ENCODE data around the gene CRLF3. TPM values are rescaled to one million over a fixed set of nuclear protein-coding genes. Genes with fewer than 3 reads are reported as not detected.
"Not testable (repeated sequence)": the region's sequence is repeated elsewhere in the genome, so short reads cannot be mapped to it uniquely, and the experiment has no call there.

The CRLF3 gene
- total RNA-seq, 8 experiments from 2014 or later, result 5.7 to 31.0 (median 6.8) TPM

- WGBS, 10 experiments, result 89 to 100% (median 100%) methylated on average over 1 to 7 of the region's 10 CpGs; no CpG with 5 or more reads in 5 of the 10 experiments
- in situ Hi-C loops (cut with MboI; ENCODE audit: low pct_unique_long_range_greater_than_20kb in 2 of 9, low sequenced_read_pairs in 9 of 9, unreplicated experiment in 9 of 9), result loop anchor here in 1 of 9 experiments (25.0 kb wide), 1 partner anchor 1209 kb away; no protein-coding TSS in a partner anchor
- not testable (repeated sequence) for H3K4me3 ChIP-seq; ATAC-seq (replicated peaks in 6 of 8); H3K4me1 ChIP-seq (replicated peaks in 1 of 2); H3K27ac ChIP-seq
Measured at GRCh38 chr17:30753291-30753690, 71.2 kb downstream of the CRLF3 start.

- H3K4me3 ChIP-seq; H3K4me1 ChIP-seq (replicated peaks in 1 of 2); H3K27ac ChIP-seq; ATAC-seq (replicated peaks in 6 of 8): not testable (repeated sequence)
- in situ Hi-C loops (cut with MboI; ENCODE audit: low pct_unique_long_range_greater_than_20kb in 2 of 9, low sequenced_read_pairs in 9 of 9, unreplicated experiment in 9 of 9), result loop anchor here in 1 of 9 experiments (25.0 kb wide), 1 partner anchor 1211 kb away; no protein-coding TSS in a partner anchor
- WGBS, 10 experiments, result 87 to 100% (median 96%) methylated on average over 1 to 6 of the region's 11 CpGs; no CpG with 5 or more reads in 5 of the 10 experiments
Measured at GRCh38 chr17:30750982-30751381, 73.5 kb downstream of the CRLF3 start.

GRCh38 chr17:30747621-30748020 is 76.9 kb downstream of the CRLF3 start:
- H3K4me1 ChIP-seq (replicated peaks in 1 of 2); in situ Hi-C loops (cut with MboI; ENCODE audit: low pct_unique_long_range_greater_than_20kb in 2 of 9, low sequenced_read_pairs in 9 of 9, unreplicated experiment in 9 of 9); H3K27ac ChIP-seq; H3K4me3 ChIP-seq; ATAC-seq (replicated peaks in 6 of 8): not testable (repeated sequence)
- 100% methylated on average over 1 of the region's 4 CpGs; no CpG with 5 or more reads in 7 of the 10 experiments for WGBS, 10 experiments

GRCh38 chr17:30742669-30743068 is 81.8 kb downstream of the CRLF3 start:
- WGBS, 10 experiments, result 100% methylated on average over 1 of the region's 1 CpG; no CpG with 5 or more reads in 9 of the 10 experiments
- ATAC-seq (replicated peaks in 6 of 8); in situ Hi-C loops (cut with MboI; ENCODE audit: low pct_unique_long_range_greater_than_20kb in 2 of 9, low sequenced_read_pairs in 9 of 9, unreplicated experiment in 9 of 9); H3K4me1 ChIP-seq (replicated peaks in 1 of 2); H3K27ac ChIP-seq; H3K4me3 ChIP-seq: not testable (repeated sequence)

- H3K27ac ChIP-seq; H3K4me3 ChIP-seq; in situ Hi-C loops (cut with MboI; ENCODE audit: low pct_unique_long_range_greater_than_20kb in 2 of 9, low sequenced_read_pairs in 9 of 9, unreplicated experiment in 9 of 9); ATAC-seq (replicated peaks in 6 of 8): not testable (repeated sequence)
- WGBS, 10 experiments, result 80 to 100% (median 100%) methylated on average over 1 to 3 of the region's 18 CpGs; no CpG with 5 or more reads in 5 of the 10 experiments
- peaks cover 0 to 13% of the 10 kb centered on the region in 2 donors for H3K4me1 ChIP-seq (replicated peaks in 1 of 2)
Measured at GRCh38 chr17:30736371-30736770, 88.1 kb downstream of the CRLF3 start.

- H3K27ac ChIP-seq; in situ Hi-C loops (cut with MboI; ENCODE audit: low pct_unique_long_range_greater_than_20kb in 2 of 9, low sequenced_read_pairs in 9 of 9, unreplicated experiment in 9 of 9); H3K4me3 ChIP-seq; ATAC-seq (replicated peaks in 6 of 8): not testable (repeated sequence)
- WGBS, 10 experiments, result 100% methylated on average over 1 to 3 of the region's 5 CpGs; no CpG with 5 or more reads in 8 of the 10 experiments
- H3K4me1 ChIP-seq (replicated peaks in 1 of 2), result peaks cover 0 to 13% of the 10 kb centered on the region in 2 donors
Measured at GRCh38 chr17:30735644-30736043, 88.8 kb downstream of the CRLF3 start.

GRCh38 chr17:30735206-30735605 is 89.3 kb downstream of the CRLF3 start:
- H3K4me1 ChIP-seq (replicated peaks in 1 of 2), result peaks cover 0 to 13% of the 10 kb centered on the region in 2 donors
- WGBS, 10 experiments, result 80 to 100% (median 90%) methylated on average over 1 to 4 of the region's 9 CpGs; no CpG with 5 or more reads in 4 of the 10 experiments
- H3K4me3 ChIP-seq; in situ Hi-C loops (cut with MboI; ENCODE audit: low pct_unique_long_range_greater_than_20kb in 2 of 9, low sequenced_read_pairs in 9 of 9, unreplicated experiment in 9 of 9); H3K27ac ChIP-seq; ATAC-seq (replicated peaks in 6 of 8): not testable (repeated sequence)

- WGBS, 10 experiments, result 29 to 100% (median 98%) methylated on average over 1 to 8 of the region's 14 CpGs; no CpG with 5 or more reads in 4 of the 10 experiments
- ATAC-seq (replicated peaks in 6 of 8); in situ Hi-C loops (cut with MboI; ENCODE audit: low pct_unique_long_range_greater_than_20kb in 2 of 9, low sequenced_read_pairs in 9 of 9, unreplicated experiment in 9 of 9); H3K4me3 ChIP-seq; H3K27ac ChIP-seq: not testable (repeated sequence)
- peaks cover 0 to 13% of the 10 kb centered on the region in 2 donors for H3K4me1 ChIP-seq (replicated peaks in 1 of 2)
Measured at GRCh38 chr17:30734153-30734552, 90.3 kb downstream of the CRLF3 start.

Other genes with a start within 250 kb of the CRLF3 start
- 10 to 100 TPM in 3 of 8 experiments, 1 to 10 TPM in 4, under 1 TPM in 1; 0.51 to 12.4 (median 3.4) TPM for gene ATAD5, start 7.3 kb upstream of the CRLF3 start, total RNA-seq
- 10 to 100 TPM; 10.0 to 43.2 (median 19.2) TPM for gene TEFM, start 81.5 kb upstream of the CRLF3 start, total RNA-seq
- gene ADAP2, start 97.3 kb upstream of the CRLF3 start, total RNA-seq, result 1 to 10 TPM in 3 of 8 experiments, under 1 TPM in 4, not detected in 1; 0.54 to 4.1 (median 0.94) TPM
- gene RNF135, start 146.3 kb upstream of the CRLF3 start, total RNA-seq, result 10 to 100 TPM in 2 of 8 experiments, 1 to 10 TPM in 3, under 1 TPM in 3; 0.11 to 14.3 (median 1.3) TPM